Neural progenitor cell (in vitro differentiated cells): ENCODE results near the gene ARMH4.

ENCODE experiments used
- CTCF ChIP-seq: fragments of 200-600 bp; sonication (generic); IDR thresholded peaks from 2 replicates; pipeline ENCODE4 v1.5.1; 2017; ENCODE audit warnings: antibody characterized with exemption, mild to moderate bottlenecking
- EZH2 ChIP-seq: fragments of 200-600 bp; sonication (generic); IDR thresholded peaks from 2 replicates; pipeline ENCODE4 v1.6.1; 2017; ENCODE audit warnings: antibody characterized with exemption, mild to moderate bottlenecking, moderate library complexity

GRCh38 chr14:57979376-57980048 is 172.5 kb downstream of the ARMH4 start:
- no peak for TF ChIP-seq CTCF
- no peak for TF ChIP-seq EZH2
